ENCODE measurements around the gene SRGAP3.

The SRGAP3 gene

DNA sequence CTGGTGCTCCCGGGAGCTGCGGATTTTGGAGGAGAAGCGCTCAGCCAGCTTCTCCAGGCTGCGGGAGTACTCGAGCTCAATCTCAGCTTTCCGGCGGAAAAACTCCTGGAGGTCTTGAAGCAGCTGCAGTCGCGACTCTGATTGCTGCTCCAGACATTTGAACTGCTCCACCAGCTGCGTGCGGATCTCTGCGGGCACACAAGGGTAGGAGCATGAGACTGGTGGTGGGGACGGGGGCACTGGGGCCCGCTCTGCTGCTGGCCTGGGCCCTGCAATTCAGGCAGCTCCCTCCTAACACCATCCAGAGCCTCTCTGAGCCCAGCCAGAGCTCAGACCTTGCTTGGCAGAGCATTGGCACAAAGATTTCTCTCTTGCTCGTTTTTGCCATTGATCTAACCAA, 124.7 kb downstream of the SRGAP3 start:
- H3K4me1 ChIP-seq (ENCODE audit: insufficient read depth, low read length): peaks cover 9% of the 10 kb centered on the region
- peak overlapping the region; percentile 39; the same call in 1 of the 2 replicates for H3K27ac ChIP-seq (ENCODE audit: low read depth, low read length)
- H3K36me3 ChIP-seq (ENCODE audit: insufficient read depth, low read length): no peaks in the 10 kb centered on the region
- H3K9ac ChIP-seq (ENCODE audit: low read depth, low read length): no peak overlapping the region
- 88% methylated on average over 15 of the region's 15 CpGs for WGBS
- no peaks in the 10 kb centered on the region for H3K27me3 ChIP-seq (ENCODE audit: insufficient read depth, low read length)
- H3K9me3 ChIP-seq (ENCODE audit: insufficient read depth, low read depth, low read length): no peaks in the 10 kb centered on the region
- no peak overlapping the region for H3K4me3 ChIP-seq (ENCODE audit: low read length)

DNA sequence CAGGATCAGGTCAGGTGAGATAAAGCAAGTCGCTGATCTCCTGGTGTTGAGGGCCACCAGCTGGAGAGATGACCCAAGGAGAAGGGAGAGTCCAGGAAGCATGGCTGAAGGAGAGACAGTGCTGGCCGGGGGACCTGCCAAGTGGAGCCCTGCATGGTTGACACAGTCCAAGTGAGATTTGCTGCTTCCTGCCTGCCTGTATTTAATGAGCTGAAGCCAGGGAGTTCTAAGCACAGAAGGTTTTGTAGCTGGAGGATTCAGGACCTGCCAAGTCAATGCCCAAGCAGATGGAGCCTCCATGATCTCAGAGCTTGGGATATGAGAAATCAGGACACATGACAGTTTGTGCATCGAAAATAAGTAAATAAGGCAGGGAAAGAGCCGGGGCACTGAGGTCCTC, 125.6 kb downstream of the SRGAP3 start:
- Histone ChIP-seq H3K27ac (ENCODE audit: low read depth, low read length) (no peak overlapping the region), H3K9ac (ENCODE audit: low read depth, low read length) (no peak overlapping the region), H3K4me3 (ENCODE audit: low read length) (no peak overlapping the region), H3K9me3 (ENCODE audit: insufficient read depth, low read depth, low read length) (no peaks in the 10 kb centered on the region), H3K27me3 (ENCODE audit: insufficient read depth, low read length) (no peaks in the 10 kb centered on the region), H3K4me1 (ENCODE audit: insufficient read depth, low read length) (peaks cover 9% of the 10 kb centered on the region), H3K36me3 (ENCODE audit: insufficient read depth, low read length) (no peaks in the 10 kb centered on the region)
- WGBS: 93% methylated on average over 4 of the region's 4 CpGs

DNA sequence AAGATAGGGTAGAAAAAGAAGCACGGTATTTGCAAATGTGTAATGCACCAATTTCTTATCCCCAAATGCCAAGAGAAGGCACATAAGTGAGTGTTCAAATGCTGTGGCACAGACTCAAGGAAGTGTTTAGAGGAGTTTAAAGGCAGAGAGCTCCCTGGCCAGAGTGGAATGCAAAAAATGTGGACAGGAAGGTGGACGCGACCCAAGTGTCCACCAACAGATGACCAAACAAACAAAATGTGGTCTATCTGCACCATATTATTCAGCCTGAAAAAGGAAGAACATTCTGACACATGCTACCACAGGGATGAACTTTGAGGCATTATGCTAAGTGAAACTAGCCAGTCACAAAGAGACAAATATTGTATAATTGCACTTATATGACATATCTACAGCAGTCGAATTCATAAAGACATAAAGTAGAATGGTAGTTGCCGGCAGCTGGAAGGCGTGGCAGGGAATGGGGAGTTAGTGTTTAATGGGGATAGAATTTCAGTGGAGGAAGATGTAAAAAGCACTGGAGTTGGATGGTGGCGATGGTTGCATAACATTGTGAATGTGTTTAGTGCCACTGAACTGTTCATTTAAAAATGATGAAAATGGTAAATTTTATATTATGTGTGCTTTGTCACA, 126.6 kb downstream of the SRGAP3 start:
- peaks cover 9% of the 10 kb centered on the region for H3K4me1 ChIP-seq (ENCODE audit: insufficient read depth, low read length)
- H3K4me3 ChIP-seq (ENCODE audit: low read length): no peak overlapping the region
- WGBS: 91% methylated on average over 6 of the region's 7 CpGs
- no peaks in the 10 kb centered on the region for H3K9me3 ChIP-seq (ENCODE audit: insufficient read depth, low read depth, low read length)
- no peak overlapping the region for H3K9ac ChIP-seq (ENCODE audit: low read depth, low read length)
- H3K36me3 ChIP-seq (ENCODE audit: insufficient read depth, low read length): no peaks in the 10 kb centered on the region
- H3K27ac ChIP-seq (ENCODE audit: low read depth, low read length): no peak overlapping the region
- no peaks in the 10 kb centered on the region for H3K27me3 ChIP-seq (ENCODE audit: insufficient read depth, low read length)

DNA sequence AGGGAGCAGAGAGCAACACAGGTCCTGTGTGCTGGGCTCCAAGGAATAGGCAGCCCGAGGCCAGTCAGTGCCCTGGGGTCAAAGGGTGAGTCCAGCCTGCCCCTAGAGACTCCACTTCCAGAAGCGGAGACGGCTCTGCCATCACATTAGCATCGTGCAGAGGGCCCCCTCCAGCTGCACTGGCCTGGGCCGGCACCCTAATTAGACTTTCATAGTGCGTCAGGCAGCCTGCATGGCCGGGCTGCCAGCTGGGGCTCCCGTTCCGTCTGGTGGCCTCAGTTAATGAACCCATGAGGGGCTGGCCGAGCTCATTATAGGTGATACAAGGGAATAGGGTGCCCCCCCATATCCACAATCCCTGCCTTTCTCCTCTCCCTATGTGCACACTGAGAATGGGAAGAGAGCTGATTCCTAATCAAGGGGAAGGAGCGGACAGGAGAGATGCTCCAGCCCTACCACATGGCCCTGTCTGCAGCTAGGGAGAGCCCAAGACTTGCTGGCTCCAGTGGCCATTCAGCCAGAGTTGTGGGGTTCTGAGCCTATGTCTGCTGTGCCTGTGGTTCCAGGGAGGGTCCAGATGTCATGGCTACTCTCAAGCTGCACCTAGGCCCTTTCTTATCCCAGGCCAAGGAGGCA, 128.0 kb downstream of the SRGAP3 start:
- Histone ChIP-seq H3K9me3 (ENCODE audit: insufficient read depth, low read depth, low read length) (no peaks in the 10 kb centered on the region), H3K4me3 (ENCODE audit: low read length) (no peak overlapping the region), H3K36me3 (ENCODE audit: insufficient read depth, low read length) (no peaks in the 10 kb centered on the region), H3K27me3 (ENCODE audit: insufficient read depth, low read length) (no peaks in the 10 kb centered on the region), H3K27ac (ENCODE audit: low read depth, low read length) (no peak overlapping the region), H3K4me1 (ENCODE audit: insufficient read depth, low read length) (peaks cover 9% of the 10 kb centered on the region), H3K9ac (ENCODE audit: low read depth, low read length) (no peak overlapping the region)
- 92% methylated on average over 11 of the region's 11 CpGs for WGBS

DNA sequence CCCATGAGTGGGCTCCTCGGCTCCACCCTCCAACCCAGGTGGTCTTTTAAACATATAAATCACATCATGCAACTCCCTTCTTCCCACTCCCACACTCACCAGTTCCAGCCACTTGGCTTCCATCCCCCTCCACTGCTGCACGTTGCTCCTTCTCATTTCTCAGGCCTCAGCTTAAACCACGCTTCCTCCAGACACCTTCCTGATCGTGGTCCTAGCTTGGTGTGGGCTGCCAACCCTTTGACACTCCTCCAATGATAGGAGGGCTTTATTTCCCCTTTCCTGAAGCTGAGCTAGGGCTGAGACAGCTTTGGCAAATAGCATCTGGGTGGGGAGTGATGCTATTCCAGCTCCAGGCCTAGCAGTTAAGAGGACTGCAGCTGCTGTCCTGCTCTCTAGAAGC, 130.1 kb downstream of the SRGAP3 start:
- Histone ChIP-seq H3K36me3 (ENCODE audit: insufficient read depth, low read length) (no peaks in the 10 kb centered on the region), H3K4me1 (ENCODE audit: insufficient read depth, low read length) (no peaks in the 10 kb centered on the region), H3K9me3 (ENCODE audit: insufficient read depth, low read depth, low read length) (no peaks in the 10 kb centered on the region), H3K9ac (ENCODE audit: low read depth, low read length) (no peak overlapping the region), H3K4me3 (ENCODE audit: low read length) (no peak overlapping the region), H3K27ac (ENCODE audit: low read depth, low read length) (no peak overlapping the region), H3K27me3 (ENCODE audit: insufficient read depth, low read length) (no peaks in the 10 kb centered on the region)
- WGBS: 94% methylated on average over 4 of the region's 4 CpGs

DNA sequence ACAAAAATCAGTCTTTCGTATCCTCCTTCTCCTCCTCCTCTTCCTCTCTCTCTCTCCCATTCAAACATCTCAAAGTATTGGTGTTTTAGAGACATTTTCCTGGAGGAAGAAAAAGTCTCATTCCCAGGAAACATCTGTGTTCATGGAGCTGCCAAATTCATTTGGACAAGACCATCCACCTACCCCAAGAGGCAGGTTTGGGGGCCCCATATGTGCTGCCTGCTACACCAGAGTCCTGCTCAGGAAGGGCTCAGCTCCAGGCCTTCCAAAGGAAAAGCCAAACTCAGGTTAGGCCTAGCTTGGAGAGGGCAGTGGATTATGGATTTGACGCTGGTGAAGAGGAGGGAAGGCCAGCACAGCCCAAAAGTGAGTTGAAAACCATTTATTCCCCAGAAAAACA, 131.2 kb downstream of the SRGAP3 start:
- H3K27me3 ChIP-seq (ENCODE audit: insufficient read depth, low read length): no peaks in the 10 kb centered on the region
- no peaks in the 10 kb centered on the region for H3K4me1 ChIP-seq (ENCODE audit: insufficient read depth, low read length)
- H3K9ac ChIP-seq (ENCODE audit: low read depth, low read length): no peak overlapping the region
- no peaks in the 10 kb centered on the region for H3K36me3 ChIP-seq (ENCODE audit: insufficient read depth, low read length)
- no peaks in the 10 kb centered on the region for H3K9me3 ChIP-seq (ENCODE audit: insufficient read depth, low read depth, low read length)
- no peak overlapping the region for H3K4me3 ChIP-seq (ENCODE audit: low read length)
- no peak overlapping the region for H3K27ac ChIP-seq (ENCODE audit: low read depth, low read length)
- WGBS: 100% methylated on average over 1 of the region's 2 CpGs

DNA sequence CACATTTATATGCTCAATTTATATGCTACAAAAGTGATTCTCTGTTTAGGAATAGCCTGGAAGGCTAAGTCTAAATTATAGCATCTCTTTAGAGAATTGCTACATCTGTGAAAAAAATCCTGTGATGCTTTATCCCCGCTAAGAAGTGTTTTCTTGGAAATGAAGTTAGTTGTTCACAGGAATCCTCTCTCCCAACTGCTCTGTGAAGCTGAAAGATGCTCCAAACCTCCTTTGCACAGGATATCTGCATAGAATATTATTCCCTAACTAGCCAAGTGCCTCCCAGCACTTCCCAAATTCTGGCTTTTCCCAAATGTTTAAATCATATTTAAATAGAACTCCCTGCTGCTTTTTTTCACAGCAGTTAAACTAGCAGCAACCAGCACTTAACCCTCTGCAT, 132.2 kb downstream of the SRGAP3 start:
- H3K27me3 ChIP-seq (ENCODE audit: insufficient read depth, low read length): no peaks in the 10 kb centered on the region
- no peaks in the 10 kb centered on the region for H3K4me1 ChIP-seq (ENCODE audit: insufficient read depth, low read length)
- no CpG with 5 or more reads among the region's 1 CpG for WGBS
- no peak overlapping the region for H3K9ac ChIP-seq (ENCODE audit: low read depth, low read length)
- H3K9me3 ChIP-seq (ENCODE audit: insufficient read depth, low read depth, low read length): no peaks in the 10 kb centered on the region
- no peaks in the 10 kb centered on the region for H3K36me3 ChIP-seq (ENCODE audit: insufficient read depth, low read length)
- no peak overlapping the region for H3K27ac ChIP-seq (ENCODE audit: low read depth, low read length)
- H3K4me3 ChIP-seq (ENCODE audit: low read length): no peak overlapping the region

DNA sequence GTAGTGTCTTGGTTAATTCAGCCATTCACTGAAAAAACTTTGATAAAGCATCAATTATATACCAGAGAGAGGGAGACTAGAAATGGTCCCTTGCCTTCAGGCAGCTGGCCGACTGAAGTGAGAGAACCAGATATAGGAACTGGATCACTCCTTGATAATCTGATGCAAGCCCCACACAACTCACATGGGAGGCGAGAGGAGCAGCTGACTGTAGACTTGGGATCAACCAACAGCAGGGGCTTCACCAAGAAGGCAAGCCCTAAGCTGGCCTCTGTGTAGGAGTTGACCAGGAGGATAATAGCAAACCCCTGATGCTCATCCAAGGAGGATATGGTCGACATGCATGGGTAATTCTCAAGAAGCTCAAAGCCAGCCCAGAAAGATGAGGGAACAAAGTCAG, 133.1 kb downstream of the SRGAP3 start:
- H3K27me3 ChIP-seq (ENCODE audit: insufficient read depth, low read length): no peaks in the 10 kb centered on the region
- H3K9ac ChIP-seq (ENCODE audit: low read depth, low read length): no peak overlapping the region
- H3K4me3 ChIP-seq (ENCODE audit: low read length): no peak overlapping the region
- 86% methylated on average over 3 of the region's 3 CpGs for WGBS
- no peak overlapping the region for H3K27ac ChIP-seq (ENCODE audit: low read depth, low read length)
- no peaks in the 10 kb centered on the region for H3K4me1 ChIP-seq (ENCODE audit: insufficient read depth, low read length)
- H3K9me3 ChIP-seq (ENCODE audit: insufficient read depth, low read depth, low read length): no peaks in the 10 kb centered on the region
- H3K36me3 ChIP-seq (ENCODE audit: insufficient read depth, low read length): no peaks in the 10 kb centered on the region

DNA sequence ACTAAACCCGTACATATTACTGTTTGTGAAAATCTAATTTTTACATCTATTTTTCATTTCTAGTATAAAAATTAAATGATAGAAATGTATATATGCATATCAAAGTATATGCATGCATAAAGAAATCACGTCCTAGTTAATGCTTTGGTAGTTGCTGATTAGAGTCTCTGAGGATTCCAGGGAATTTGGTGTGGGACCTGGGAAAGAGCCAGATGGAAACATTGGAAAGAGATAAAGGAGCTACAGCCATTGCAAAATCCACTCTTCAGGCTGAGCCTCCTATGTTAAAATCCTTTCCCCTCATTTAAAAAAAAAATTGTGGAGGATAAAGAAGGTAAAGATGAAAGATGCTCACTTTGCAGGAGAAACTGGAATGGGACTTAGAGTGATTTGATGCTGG, 134.1 kb downstream of the SRGAP3 start:
- WGBS: 90% methylated on average over 1 of the region's 2 CpGs
- Histone ChIP-seq H3K27ac (ENCODE audit: low read depth, low read length) (no peak overlapping the region), H3K4me1 (ENCODE audit: insufficient read depth, low read length) (no peaks in the 10 kb centered on the region), H3K9ac (ENCODE audit: low read depth, low read length) (no peak overlapping the region), H3K9me3 (ENCODE audit: insufficient read depth, low read depth, low read length) (no peaks in the 10 kb centered on the region), H3K36me3 (ENCODE audit: insufficient read depth, low read length) (no peaks in the 10 kb centered on the region), H3K4me3 (ENCODE audit: low read length) (no peak overlapping the region), H3K27me3 (ENCODE audit: insufficient read depth, low read length) (no peaks in the 10 kb centered on the region)

DNA sequence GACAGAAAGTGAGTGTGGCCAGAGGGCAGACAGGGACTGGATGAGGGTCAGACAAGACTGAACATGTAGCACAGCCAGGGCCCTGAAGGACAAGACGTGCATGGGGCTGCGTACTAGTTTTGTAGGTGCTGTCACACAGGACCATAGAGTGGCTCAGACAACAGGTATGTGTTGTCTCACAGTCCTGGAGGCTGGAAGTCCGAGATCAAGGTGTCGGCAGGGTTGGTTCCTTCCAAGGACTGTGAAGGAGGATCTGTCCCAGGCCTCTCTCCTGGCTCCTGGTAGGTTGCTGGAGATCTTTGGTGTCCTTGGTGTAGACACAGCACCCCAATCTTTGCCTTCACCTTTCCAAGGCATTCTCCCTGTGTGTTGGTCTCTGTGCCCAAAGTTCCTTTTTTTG, 136.4 kb downstream of the SRGAP3 start:
- H3K36me3 ChIP-seq (ENCODE audit: insufficient read depth, low read length): no peaks in the 10 kb centered on the region
- no peak overlapping the region for H3K9ac ChIP-seq (ENCODE audit: low read depth, low read length)
- no peak overlapping the region for H3K27ac ChIP-seq (ENCODE audit: low read depth, low read length)
- H3K4me1 ChIP-seq (ENCODE audit: insufficient read depth, low read length): no peaks in the 10 kb centered on the region
- no peaks in the 10 kb centered on the region for H3K9me3 ChIP-seq (ENCODE audit: insufficient read depth, low read depth, low read length)
- 90% methylated on average over 4 of the region's 4 CpGs for WGBS
- no peaks in the 10 kb centered on the region for H3K27me3 ChIP-seq (ENCODE audit: insufficient read depth, low read length)
- H3K4me3 ChIP-seq (ENCODE audit: low read length): no peak overlapping the region

DNA sequence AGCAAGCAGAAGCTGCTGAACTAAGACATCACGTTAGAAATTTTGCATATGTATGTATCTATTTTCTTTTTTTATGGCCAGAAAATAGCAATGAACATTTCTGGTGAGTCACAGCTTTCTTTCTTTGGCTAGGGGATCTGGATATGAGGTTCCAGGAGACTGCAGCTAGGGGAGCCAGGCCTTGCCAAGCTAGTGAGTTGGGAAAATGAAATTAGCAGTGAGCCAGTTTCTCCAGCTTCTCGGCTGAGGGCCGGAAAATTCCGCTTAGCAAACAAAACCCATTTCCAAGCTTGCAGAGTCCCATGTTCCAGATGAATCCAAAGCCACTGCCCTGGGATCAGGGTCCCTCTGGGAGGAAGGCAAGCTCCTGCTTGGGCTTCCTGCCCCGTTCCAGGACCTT, 137.6 kb downstream of the SRGAP3 start:
- 91% methylated on average over 5 of the region's 5 CpGs for WGBS
- Histone ChIP-seq H3K9me3 (ENCODE audit: insufficient read depth, low read depth, low read length) (no peaks in the 10 kb centered on the region), H3K9ac (ENCODE audit: low read depth, low read length) (no peak overlapping the region)

DNA sequence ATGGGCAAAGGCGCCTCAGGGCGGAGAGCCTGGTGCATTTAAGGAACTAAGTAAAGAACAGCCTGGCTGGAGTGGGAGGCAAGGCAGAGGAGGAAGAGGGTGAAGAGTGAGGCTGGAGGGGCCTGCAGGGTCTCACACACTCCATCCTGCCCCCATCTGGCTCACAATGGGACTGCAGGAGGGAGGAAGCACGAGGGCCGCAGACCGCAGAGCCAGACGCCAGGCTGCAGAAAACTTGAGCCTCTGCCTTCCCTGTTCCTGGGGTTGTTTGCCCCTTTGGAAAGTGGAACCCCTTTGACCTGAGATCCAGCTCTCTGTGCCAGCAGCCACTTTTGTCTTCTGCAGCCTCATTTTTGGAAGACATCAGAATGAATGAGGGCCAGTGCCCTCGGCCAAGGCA, 138.0 kb downstream of the SRGAP3 start:
- no peak overlapping the region for H3K9ac ChIP-seq (ENCODE audit: low read depth, low read length)
- H3K27ac ChIP-seq (ENCODE audit: low read depth, low read length): no peak overlapping the region
- H3K27me3 ChIP-seq (ENCODE audit: insufficient read depth, low read length): no peaks in the 10 kb centered on the region
- no peaks in the 10 kb centered on the region for H3K36me3 ChIP-seq (ENCODE audit: insufficient read depth, low read length)
- H3K4me3 ChIP-seq (ENCODE audit: low read length): no peak overlapping the region
- WGBS: 85% methylated on average over 7 of the region's 7 CpGs
- no peaks in the 10 kb centered on the region for H3K9me3 ChIP-seq (ENCODE audit: insufficient read depth, low read depth, low read length)
- H3K4me1 ChIP-seq (ENCODE audit: insufficient read depth, low read length): no peaks in the 10 kb centered on the region

More for the DNA sequence above, 137.6 kb downstream of the SRGAP3 start:
- no peak overlapping the region for H3K4me3 ChIP-seq (ENCODE audit: low read length)
- no peak overlapping the region for H3K27ac ChIP-seq (ENCODE audit: low read depth, low read length)
- no peaks in the 10 kb centered on the region for H3K36me3 ChIP-seq (ENCODE audit: insufficient read depth, low read length)
- H3K4me1 ChIP-seq (ENCODE audit: insufficient read depth, low read length): no peaks in the 10 kb centered on the region
- no peaks in the 10 kb centered on the region for H3K27me3 ChIP-seq (ENCODE audit: insufficient read depth, low read length)
